Stimulated activated CD4-positive, alpha-beta T cell treated with anti-CD3 and anti-CD28 coated beads, Interleukin-4, amount 100 ng/mL, for 4 hours (primary cell): ENCODE data around the gene SORCS2.

Experiments used
- DNase-seq, 2 experiments: peaks; one replicate each; pipeline ENCODE4 v3.0.0-alpha.2; 2020

The SORCS2 gene

DNA sequence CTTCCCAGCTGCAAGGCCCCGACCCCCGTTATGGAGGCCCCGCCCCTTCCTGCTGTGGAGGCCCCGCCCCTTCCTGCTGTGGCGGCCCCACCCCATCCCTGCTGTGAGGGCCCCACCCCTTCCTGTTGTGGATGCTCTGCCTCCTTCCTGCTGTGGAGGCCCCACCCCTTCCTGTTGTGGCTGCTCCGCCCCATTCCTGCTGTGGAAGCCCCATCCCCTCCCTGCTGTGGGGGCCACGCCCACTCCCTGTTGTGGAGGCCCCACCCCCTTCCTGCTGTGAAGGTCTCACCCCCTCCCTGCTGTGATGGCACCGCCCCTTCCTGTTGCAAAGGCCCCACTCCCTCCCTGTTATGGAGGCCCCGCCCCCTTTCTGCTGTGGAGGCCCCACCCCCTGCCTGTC lies 347.3 kb downstream of the SORCS2 start:
- peak in 1 of 2 experiments; percentile 15 for DNase-seq

DNA sequence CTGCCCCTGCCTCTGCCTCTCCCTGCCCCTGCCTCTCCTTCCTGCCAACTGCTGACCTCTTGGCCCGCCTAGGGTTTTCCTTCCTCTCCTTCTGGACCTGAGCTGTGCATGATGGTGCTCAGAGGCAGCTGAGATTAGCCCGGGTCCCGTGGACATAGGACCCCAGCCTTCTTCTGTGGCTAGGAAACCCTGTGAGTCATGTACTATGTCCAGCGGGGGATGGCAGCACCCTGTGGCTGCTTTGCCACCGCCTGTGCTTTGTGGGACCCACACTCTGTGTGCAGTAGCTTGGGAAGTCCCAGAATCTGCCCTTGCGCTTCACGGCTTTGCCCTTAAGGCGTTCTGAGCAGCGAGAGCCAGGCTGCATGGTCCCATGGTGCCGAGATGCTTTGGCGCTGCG lies 347.9 kb downstream of the SORCS2 start:
- DNase-seq: no peak

DNA sequence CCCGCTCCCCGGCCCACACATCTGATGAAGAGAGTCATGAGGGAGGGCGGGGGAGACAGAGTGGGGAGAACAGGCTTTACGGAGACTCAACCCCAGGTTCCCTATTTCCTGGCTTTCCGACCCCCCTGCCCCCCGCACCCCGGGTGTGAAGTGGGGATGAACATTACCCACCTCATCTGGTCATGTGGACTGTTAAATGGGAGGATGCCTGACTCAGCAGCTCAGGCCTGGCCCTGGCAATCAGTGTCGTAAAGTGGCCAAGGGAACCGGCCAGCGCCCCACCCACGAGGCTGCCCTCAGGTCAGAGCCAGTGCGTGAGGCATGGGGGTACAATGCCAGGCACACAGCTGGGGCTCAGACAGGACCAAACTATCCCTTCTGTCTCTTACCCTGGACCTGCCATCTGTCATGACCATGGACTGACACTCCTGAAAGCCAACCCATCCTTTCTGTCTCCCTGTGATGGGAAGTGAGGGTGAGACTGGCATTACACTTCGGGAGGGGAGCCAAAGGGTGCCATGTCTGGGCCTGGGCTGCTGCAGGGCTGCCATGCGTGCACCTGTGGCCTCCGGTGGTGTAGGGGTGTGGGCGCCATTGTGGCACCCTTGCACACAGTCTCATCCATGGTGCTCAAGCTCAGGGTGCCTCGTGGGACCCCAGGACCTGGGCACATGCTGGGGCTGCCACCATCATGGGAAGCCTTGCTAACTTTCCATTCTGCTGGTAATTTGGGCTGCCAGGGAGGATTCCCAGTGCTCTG lies 348.5 kb downstream of the SORCS2 start:
- DNase-seq: no peak

DNA sequence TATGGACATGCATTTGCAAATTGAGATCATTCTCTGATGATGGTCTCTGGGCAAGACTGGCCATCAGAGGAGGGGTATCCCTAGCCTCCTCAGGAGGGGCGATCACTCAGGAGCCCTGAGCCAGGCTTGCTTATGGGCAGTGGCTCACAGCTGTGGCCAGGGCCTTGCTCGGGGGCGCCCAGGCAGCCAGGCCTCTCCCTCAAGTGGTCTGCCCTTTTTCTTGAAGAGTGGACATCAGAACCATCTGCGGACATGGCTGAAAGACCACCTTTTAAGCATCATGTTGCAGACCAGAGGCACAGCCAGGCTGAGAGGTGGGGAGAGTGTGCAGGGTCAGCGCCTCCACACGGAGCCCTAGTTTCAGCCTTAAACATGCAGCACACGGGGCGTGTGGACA lies 349.1 kb downstream of the SORCS2 start:
- no peak for DNase-seq

DNA sequence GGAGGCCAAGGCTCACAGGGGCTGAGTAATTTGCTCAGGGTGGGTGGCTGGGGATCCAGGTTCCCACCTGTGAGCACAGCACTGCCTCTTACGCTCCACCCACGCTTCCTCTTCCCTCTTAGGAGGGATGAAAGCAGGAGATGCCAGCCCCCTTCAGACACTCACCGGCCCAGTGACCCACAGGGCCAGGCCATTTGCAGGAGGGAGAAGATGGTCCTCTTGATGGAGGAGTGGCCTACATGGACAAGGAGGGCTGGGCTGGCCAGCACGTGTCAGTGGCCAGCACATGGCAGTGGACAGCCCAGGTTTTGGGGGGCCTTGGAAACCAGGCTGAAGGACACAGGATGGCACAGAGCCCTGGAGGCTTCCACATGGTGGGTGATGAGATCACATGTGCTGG lies 350.4 kb downstream of the SORCS2 start:
- no peak for DNase-seq

DNA sequence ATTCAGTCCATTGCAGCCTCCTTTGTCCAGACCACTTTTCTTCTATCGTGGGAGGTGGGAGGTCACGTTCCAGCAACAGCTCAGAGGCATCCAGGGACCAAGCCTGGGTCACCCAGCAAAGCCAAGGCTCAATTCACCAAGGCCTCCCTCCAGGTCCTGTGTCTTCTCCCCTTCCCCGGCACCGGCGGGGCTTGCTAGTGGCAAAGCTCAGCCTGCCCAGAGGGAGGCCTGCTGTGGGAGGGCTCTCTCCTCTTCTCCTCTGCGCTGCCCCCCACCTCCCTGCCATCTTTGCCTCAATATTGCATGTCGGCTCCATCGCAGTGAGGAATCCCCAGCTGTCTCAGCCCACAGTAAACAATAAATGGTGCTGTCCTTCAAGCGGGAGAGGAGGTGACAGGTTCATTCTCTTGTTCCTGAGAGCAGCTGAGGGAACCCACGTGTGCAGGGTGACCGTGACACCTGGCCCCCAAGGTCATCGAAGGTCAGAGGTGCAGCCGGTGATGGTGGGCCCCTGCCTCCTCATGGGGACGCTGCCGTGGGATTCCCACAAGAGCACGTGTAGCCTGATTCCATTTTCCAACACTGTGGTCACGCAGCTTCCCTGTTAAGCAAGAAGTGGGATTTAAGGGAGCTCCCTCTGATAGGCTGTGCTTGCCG lies 353.9 kb downstream of the SORCS2 start:
- no peak for DNase-seq

DNA sequence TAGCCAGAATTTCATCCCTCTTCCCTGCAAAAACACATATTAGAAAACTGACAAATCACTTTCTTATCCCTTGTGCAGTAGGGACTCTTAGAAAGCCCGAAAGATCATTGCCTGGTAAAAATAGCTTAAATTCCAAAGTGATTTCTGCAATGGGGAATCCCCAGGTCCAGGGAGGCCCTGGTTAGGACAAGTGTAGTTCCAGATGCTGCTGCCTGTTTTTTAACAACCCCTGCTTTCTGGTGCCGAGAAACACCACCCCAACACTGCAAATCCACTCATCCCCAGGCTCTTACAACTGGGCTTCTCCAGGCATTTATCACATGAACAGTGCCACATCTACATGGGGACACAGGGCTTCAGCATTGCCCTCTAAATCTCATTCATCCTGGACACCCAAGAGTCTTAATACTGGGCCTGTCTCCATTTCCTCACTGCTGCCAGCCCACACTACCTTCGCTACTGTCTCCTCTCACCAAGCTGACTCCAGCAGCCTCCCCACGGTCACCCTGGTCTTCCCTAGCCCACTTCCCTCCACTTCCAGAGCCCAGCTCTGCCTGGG lies 354.6 kb downstream of the SORCS2 start:
- no peak for DNase-seq

DNA sequence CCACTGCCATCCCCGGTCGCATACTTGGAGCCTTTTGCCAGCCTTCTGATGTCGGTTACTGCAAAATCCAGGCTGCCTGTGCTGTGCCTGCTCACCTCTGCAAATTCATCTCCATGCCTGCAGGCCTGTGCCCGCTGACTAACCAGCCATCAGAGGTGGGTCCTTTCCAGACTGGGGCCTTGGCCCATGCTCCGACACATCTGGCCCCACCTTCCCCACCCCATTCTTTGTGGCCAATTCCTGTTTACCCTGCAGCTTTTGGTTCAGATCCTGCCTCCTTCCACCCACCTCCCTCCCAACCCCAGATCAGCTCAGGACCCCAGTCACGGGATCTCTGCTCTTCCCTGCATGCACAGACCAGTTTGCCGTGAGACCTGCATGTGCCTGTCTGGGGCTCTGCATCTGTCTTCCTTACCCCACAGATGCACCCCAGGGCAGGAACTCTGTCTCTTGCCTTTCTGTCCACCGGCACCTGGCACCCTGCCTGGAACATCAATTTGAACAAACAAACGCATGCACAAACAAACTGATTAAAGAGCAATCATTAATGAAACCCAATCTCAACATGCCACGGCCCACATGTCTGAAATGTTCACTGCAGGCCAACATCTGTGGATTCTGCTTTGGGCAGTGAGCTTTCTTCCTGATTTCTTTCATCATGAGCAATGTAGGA lies 355.2 kb downstream of the SORCS2 start:
- DNase-seq: no peak

DNA sequence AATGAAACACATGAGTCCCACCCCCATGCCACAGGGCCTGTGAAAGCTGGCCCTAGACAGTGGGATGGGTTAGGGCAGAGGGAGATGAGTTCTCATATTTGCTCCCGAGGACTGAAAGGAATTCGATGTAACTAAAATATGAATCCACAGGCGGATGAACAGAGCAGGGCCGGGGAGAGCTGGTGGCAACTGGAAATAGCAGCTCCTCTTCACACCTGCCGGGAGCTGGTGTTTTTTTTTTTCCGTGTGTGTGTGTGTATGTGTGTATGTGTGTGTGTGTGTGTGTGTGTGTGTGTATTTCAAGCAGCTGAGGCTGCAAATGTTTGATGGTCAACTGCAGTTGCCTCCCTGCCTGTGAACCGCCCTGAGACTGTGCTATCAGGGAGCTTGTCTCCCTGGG lies 357.5 kb downstream of the SORCS2 start:
- no peak for DNase-seq

DNA sequence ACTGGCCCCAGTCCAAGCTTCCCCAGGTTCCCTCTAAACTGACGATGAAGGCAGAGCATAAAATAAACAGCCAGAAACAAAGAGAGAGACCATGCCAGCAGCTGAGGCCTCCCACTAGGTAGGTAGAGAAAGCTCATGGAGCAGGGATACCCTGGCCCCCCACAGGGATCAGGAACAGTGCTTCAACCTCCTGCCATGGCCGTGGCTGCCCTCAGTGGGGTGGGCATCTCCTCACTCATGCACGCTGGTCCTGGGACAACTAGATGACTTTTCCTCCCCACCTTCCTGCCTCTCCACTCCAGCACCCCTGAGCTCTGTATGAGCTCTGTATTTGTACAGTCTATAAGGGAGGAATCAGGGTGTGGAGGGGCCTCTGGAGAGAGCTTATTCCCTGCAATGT lies 360.1 kb downstream of the SORCS2 start:
- no peak for DNase-seq

DNA sequence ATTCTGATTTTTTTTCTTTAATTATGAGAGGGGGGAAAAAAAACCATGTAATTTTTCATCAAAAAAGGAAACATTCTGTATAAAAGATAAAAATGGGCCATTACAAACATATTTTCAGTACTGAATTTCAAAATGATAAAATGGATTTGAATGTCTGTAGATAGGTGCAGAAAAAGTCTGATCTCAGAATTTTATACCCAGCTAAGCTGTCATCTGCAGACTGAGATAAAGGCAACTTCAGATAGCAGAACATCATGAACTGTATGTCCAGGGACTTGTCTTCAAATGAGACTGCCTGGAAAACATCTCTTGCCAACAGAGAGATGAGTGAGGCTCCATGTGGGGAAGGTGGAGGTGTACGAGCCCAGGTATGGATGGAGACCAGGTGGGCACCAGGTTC lies 360.9 kb downstream of the SORCS2 start:
- DNase-seq: no peak

DNA sequence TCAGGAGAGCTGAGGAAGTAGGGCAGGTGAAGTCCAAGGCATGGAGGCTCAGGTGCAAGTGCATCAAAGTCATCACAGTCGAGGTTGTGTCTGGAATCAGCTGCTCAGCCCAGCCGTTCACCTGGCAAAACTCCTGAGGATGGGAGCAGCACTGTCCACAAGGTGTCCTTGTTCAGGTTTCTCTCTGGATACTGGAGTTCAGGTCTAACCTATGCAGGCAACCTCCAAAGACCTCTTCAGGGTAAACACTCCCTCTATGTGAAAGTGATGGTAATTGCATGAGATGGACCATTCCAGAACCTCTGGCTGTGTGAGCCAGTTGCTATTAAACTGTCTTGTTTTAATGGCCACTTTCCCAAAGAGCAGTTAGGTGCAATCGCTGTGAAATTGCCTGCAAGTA lies 362.6 kb downstream of the SORCS2 start:
- no peak for DNase-seq

DNA sequence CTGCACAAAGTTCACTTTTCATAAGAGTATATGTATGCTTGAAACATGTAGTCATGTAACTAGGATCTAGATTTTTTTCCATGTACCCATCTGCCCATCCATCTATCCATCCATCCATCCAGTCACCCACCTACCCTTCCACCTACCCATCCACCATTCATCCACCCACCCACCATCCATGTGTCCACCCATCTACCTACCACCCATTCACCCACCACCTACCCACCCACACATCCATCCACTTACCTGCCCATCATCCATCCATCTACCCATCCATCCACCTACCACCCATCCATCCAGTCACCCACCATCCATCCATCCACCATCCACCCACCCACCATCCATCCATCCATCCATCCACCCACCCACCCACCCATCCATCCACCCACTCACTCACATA lies 364.2 kb downstream of the SORCS2 start:
- DNase-seq: no peak

DNA sequence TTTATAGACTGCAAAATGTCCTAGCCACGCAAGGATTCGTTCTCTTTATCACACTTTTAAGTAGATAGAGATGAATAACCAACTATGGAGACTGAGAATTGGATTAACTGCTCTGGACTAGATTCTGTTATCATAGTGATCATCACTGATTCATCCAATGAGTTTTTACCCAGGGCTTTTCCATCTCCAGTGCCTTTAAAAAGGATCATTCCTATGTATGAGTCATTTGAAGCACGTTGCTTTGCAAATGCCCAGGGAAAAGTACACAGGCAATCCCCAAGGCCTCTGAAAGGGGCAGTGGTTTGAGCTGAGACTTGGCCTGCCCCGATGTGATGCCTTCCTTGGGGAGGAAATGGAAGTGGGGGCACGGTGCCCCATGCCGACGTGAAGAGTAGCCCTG lies 365.1 kb downstream of the SORCS2 start:
- DNase-seq: no peak

DNA sequence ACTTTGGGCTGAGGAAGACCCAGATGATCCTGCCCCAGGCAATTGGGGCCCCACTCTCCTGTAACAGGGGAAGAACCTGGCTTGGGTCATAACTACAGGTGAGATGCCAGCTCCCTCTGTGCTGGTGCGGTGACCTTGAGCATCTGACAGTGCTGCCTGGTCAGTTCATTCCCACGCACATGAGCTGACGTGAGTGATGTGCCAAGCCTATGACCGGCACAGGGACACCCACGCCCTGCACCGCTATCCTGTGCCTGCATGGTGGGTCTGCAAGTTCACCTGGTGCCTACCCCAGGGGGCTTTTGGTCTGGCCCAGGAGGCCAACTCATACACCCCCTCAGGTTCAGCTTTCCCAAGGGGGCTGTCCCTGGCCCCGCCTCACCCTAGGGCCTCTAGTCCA lies 366.1 kb downstream of the SORCS2 start:
- no peak for DNase-seq

DNA sequence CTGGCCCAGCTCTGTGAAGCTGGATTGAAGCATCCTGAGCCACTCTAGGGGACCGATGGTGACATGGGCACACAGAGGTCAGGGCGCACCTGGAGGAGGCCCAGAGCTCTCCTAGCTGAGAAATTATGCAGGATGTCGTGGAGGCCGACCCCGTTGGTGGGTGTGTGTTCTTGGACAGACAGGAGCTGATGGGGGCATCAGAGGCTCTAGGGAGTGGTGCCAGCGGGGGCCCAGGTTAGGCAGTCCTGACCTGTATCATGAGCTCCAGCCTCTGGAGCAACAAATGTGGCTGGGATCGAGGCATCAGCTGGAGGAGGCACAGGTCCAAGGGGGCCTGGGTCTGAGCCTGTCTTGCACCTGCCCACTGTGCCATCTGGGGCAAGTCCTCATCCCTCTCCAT lies 367.0 kb downstream of the SORCS2 start:
- no peak for DNase-seq

DNA sequence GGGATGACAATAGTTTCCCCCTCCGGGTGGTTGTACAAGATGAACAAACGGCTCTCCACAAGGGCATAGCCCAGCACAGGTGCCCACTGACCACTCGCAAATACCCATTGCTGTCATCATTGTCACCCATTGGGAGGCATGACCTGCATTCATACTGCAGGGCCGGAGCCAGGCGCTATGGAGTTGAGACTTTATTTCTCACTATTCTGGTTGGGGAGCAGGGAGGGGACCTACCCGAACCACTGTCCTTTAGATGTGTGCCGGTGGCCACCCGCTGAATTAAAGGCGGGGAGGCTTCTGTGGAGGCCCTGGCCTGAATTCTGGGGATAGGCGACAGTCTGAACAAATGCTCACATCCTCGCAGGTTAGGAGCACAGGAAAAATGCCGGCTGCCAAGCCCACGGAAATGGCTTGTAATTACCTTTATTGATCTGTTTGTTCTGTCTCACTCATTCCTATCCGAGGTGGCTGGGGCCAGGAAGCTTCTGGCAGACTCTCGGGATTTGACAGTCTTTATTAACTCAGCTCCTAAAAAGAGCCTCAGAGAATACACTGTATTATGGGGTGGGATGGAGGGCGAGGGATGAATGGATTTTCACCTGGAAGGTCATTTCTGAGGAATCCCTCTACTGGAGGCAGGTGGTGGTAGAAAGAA lies 367.5 kb downstream of the SORCS2 start:
- DNase-seq: no peak

DNA sequence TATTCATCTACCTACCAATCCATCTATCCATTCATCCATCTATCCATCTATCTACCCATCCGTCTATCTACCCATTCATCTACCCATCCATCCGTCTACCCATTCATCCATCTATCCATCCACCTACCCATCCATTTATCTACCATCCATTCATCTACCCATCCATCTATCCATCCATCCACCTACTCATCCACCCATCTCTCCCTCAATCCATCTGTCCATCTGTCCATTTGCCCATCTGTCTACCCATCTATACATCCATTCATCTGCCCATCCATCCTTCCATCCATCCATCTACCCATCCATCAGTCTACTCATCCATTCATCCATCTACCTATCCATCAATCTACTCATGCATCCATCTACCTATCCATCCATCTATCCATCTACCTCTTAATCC lies 369.2 kb downstream of the SORCS2 start:
- no peak for DNase-seq

DNA sequence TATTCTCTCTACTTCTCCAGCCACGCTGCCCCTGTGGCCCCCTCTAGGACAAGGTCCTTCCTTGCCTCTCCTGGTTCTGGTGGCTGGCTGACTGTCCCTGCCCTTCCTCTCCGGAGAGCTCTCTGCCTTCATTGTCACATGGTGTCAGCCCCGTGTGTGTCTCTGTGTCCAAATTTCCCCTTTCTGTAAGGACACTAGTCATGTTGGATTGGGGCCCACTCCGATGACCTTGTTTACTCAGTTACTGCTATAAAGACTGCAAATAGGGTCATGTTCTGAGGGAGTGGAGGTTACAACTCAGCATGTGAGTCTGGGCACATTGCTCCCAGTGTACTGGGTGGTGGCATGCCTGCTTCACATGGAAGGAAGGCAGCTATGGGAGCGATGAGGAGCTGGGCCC lies 371.9 kb downstream of the SORCS2 start:
- DNase-seq: no peak

DNA sequence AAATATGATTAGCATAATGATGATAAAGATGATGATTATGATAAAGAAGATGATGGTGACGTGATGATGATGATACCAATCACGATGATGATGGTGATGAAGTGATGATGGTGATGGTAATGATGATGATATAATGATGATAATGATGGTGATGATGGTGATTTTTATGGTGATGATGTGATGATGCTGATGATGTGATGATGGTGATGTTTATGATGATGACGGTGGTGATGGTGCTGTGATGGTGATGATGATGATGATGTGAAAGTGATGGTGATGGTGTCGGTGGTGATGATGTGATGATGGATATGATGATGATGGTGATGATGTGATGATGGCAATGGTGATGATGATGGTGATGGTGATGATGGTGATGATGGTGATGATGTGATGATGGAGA lies 373.1 kb downstream of the SORCS2 start:
- no peak for DNase-seq

DNA sequence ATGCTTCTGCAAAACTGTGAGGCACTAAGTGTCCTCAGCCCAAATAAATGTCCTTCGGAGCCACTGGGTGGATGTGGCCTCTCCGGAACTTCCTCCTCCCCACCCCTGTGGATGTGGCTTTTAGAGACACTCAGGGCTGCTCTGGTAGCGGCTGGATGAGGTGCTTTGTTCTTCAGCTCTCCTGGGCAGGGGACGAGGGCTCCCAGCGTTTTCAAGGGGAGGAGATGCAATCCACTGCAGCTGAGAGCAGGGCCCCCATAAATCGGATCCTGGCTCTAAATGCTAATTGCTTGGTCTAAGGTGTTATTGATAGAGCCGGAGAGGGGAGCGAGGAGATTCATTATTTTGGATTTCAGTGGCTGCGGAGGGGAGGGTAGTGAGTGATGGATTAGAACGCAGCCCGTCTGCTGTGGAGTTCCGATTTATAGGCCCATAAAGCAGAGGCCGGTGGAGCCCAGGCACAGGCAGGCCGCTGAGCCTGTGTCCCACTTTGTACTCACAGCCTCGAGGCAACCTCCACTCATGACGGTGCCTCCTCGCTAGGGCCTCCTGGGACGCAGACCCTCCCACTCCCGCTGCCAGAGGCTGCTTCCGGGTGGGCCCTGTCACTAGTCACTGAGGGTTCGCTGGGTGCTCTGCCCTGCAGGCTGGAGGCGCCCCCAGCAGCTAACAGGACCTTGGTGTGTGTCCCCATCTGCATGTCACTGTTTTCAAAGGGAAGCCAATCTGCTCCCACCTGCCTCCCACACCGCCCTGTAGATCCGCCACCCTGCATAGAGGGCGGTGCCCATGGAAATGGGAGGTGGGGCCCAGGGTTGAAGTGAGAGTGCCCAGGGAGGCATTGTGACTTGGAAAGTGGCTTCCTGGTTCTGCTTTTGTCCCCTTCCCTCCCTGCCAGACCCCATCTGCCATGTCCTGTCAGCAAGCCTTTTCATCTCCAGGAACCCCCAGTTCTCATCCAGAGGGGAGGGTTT lies 377.8 kb downstream of the SORCS2 start:
- no peak for DNase-seq

DNA sequence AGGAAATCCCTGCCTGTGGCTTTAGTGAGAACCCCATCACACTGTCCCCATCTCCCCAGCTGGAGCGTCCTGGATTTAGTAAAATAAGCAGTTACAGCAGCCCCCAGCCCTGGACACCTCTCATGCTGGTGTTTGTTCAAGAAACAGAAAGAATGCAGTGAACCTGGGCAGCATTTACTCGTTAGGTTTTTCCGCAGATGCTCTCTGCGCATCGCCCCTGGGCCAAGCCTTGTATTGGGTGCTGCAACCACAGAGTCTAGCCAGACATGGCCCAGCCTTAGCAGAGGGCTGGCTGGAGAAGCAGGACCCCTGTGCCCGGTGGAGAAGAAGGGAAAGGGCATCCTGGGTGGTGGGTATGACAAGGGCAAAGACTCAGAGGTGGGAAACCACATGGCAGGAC lies 378.7 kb downstream of the SORCS2 start:
- DNase-seq: no peak
